Fibroblast of pulmonary artery (primary cell): ENCODE measurements around the gene EPHX1.
"Not testable (repeated sequence)": the region's sequence is repeated elsewhere in the genome, so short reads cannot be mapped to it uniquely, and the experiment has no call there.

Source experiments
- DNase-seq: peaks from one replicate; pipeline ENCODE4 v3.0.0-alpha.2; 2010; ENCODE audit warnings: low read depth
- H3K4me3 ChIP-seq: replicated peaks from 2 replicates; pipeline ENCODE4 v1.5.1; 2011; ENCODE audit warnings: low read depth, mild to moderate bottlenecking, control low read depth, low read length, moderate library complexity
- CTCF ChIP-seq: IDR thresholded peaks from 2 replicates; pipeline ENCODE4 v1.5.1; 2011; ENCODE audit warnings: mild to moderate bottlenecking, control low read depth, low read length, inconsistent platforms; ENCODE audit errors: missing control alignments

Gene EPHX1

GRCh38 chr1:225828706-225829345 is 18.9 kb downstream of the EPHX1 start:
- no peak for TF ChIP-seq CTCF
- DNase-seq = no peak
- H3K4me3 ChIP-seq = no peak overlapping the region

DNA sequence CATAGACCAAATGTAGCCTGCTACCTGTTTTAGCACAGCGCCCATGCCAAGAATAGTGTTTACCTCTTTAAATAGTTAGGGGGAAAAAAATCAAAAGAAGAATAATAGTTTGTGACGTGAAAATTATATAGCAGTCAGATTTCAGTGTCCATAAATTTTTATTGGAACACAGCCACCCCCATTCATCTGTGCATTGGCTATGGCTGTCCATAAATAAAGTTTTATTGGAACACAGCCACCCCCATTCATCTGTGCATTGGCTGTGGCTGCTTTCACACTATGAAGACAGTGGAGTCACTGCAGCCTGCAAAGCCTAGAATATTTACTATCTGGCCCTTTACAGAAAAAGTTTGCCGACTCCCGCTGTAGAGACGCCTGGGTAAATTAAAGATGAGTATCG is 20.9 kb downstream of the EPHX1 start:
- TF ChIP-seq CTCF = no peak
- no peak for DNase-seq
- H3K4me3 ChIP-seq = no peak overlapping the region

DNA sequence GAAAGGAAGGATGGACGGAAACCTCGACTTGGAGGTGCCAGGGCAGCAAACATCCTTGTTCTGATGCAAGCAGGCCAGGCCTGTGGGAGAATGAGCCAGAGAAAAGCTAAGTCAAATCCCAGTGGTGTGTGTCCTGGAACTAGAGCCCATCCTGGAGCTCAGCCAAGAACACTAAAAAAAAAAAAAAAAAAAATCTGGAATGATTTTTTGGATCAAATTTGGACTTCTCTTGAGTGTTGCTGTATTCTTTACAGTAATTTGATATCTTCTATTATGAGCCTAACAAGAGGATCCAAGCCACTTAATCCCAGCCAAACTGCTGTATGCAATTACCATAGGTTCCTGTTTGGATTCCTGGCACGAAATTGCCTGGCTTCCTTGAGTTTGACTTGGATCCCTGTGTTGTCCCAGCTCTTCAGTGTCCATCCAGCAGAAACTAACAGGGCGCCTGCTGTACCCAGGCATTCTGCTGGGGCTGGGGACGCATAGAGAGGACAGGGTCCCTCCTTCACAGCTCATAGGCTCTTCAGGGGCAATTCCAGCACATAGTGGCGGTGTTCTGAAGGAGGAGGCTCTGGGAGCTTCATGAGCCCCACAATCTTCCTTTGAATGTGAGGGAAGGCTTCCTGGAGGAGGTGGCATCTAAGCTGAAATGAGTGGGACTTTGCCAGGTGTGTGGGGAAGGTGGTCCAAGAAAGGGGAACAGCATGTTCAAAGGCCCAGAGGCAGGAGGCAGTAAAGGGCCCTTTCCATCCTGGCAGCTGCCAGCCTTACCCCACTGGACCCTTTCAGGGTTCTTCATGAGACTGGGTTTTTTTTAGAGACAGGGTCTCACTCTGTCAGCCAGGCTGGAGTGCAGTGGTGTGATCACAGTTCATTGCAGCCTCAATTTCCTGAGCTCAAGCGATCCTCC is 24.7 kb downstream of the EPHX1 start:
- no peak for TF ChIP-seq CTCF
- H3K4me3 ChIP-seq = no peak overlapping the region
- peak; percentile 88 for DNase-seq

DNA sequence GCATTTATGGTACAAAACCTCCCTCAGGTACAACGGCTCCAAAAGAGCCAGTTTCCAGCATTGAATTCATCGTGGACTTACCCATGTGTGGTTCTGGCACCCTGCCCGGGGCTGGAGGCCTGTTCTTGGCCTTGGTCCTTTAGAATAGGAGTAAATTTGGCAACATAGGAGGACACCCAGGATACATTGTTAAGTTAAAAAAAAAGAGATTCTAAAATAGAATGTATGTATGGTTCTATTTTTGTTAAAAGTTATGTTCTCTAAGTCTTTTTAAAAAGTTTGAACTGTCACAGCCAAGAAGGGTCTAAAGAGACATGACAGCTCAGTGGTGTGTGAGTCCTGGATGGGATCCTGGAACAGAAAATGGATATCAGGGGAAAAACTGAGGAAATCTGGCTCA is 25.9 kb downstream of the EPHX1 start:
- DNase-seq = peak; percentile 82
- TF ChIP-seq CTCF = no peak
- H3K4me3 ChIP-seq = no peak overlapping the region

- DNase-seq = not testable (repeated sequence)
Observed at GRCh38 chr1:225836296-225836695, 26.4 kb downstream of the EPHX1 start.

GRCh38 chr1:225838793-225839192 is 28.9 kb downstream of the EPHX1 start:
- H3K4me3 ChIP-seq = no peak overlapping the region
- DNase-seq = no peak
- TF ChIP-seq CTCF = no peak

More at GRCh38 chr1:225836296-225836695, 26.4 kb downstream of the EPHX1 start:
- not testable (repeated sequence) for H3K4me3 ChIP-seq

GRCh38 chr1:225840223-225840610 is 30.3 kb downstream of the EPHX1 start:
- TF ChIP-seq CTCF = no peak
- DNase-seq = no peak
- H3K4me3 ChIP-seq = no peak overlapping the region
